GM23338 (cell line): ENCODE measurements around the gene SMAD3. TPM values are rescaled to one million over a fixed set of nuclear protein-coding genes. Genes with fewer than 3 reads are reported as not detected.

Experiments
- CREB1 ChIP-seq: fragments of 250-450 bp; sonication (Bioruptor Pico); IDR thresholded peaks from 2 replicates; pipeline ENCODE4 v1.5.0; 2020; ENCODE audit warnings: low read depth, mild to moderate bottlenecking, moderate library complexity
- ETS1 ChIP-seq: IDR thresholded peaks from 2 replicates; pipeline ENCODE4 v1.6.1; 2016; ENCODE audit warnings: antibody characterized with exemption
- POLR2AphosphoS5 ChIP-seq: IDR thresholded peaks from 2 replicates; pipeline ENCODE4 v1.6.1; 2016; ENCODE audit warnings: antibody characterized with exemption, low read depth
- ZNF114 ChIP-seq: fragments of 250-450 bp; sonication (Bioruptor Pico); IDR thresholded peaks from 2 replicates; pipeline ENCODE4 v1.5.0; 2020; ENCODE audit warnings: mild to moderate bottlenecking, moderate library complexity
- ZNF462 ChIP-seq: fragments of 250-450 bp; sonication (Bioruptor Pico); IDR thresholded peaks from 2 replicates; pipeline ENCODE4 v1.5.0; 2020; ENCODE audit warnings: mild to moderate bottlenecking, moderate library complexity
- polyA plus RNA-seq: library from polyadenylated mRNA; unstranded; fragments of >200 nt; fragmentation: Nextera tagmentation; extraction: Ambion mirVana; gene quantifications from 2 replicates; pipeline ENCODE4 v1.2.1, GENCODE V29; 2016
- total RNA-seq: library from RNA; depleted of rRNA; stranded (reverse); fragments of >200 nt; shearing (Covaris generic); gene quantifications from 2 replicates; pipeline ENCODE4 v1.2.3, GENCODE V29; 2014
- TF ChIP-seq, protein P1 (sequence below): IDR thresholded peaks from one replicate; pipeline ENCODE4 v1.6.1; 2018; ENCODE audit warnings: antibody characterized with exemption; ENCODE audit not compliant: unreplicated experiment

SMAD3 gene
- total and polyA plus RNA-seq, 2 experiments from 2014 or later = 4.9 to 11.6 TPM

- no peak for TF ChIP-seq ZNF462 (CRISPR knock-in tag)
- no peak for TF ChIP-seq CREB1 (CRISPR knock-in tag)
- TF ChIP-seq ZNF114 = no peak
- TF ChIP-seq, protein P1, sequence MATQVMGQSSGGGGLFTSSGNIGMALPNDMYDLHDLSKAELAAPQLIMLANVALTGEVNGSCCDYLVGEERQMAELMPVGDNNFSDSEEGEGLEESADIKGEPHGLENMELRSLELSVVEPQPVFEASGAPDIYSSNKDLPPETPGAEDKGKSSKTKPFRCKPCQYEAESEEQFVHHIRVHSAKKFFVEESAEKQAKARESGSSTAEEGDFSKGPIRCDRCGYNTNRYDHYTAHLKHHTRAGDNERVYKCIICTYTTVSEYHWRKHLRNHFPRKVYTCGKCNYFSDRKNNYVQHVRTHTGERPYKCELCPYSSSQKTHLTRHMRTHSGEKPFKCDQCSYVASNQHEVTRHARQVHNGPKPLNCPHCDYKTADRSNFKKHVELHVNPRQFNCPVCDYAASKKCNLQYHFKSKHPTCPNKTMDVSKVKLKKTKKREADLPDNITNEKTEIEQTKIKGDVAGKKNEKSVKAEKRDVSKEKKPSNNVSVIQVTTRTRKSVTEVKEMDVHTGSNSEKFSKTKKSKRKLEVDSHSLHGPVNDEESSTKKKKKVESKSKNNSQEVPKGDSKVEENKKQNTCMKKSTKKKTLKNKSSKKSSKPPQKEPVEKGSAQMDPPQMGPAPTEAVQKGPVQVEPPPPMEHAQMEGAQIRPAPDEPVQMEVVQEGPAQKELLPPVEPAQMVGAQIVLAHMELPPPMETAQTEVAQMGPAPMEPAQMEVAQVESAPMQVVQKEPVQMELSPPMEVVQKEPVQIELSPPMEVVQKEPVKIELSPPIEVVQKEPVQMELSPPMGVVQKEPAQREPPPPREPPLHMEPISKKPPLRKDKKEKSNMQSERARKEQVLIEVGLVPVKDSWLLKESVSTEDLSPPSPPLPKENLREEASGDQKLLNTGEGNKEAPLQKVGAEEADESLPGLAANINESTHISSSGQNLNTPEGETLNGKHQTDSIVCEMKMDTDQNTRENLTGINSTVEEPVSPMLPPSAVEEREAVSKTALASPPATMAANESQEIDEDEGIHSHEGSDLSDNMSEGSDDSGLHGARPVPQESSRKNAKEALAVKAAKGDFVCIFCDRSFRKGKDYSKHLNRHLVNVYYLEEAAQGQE = no peak
- no peak for TF ChIP-seq ETS1
- no peak for TF ChIP-seq POLR2AphosphoS5
These were observed 118.2 kb downstream of the SMAD3 start (continued) for GRCh38 chr15:67183443-67184169.
